NCI-H146 treated with DMSO at 0.1 percent for 48 hours (cell line): Measurements from ENCODE around the gene TMTC1.
"Not testable (repeated sequence)": the region's sequence is repeated elsewhere in the genome, so short reads cannot be mapped to it uniquely, and the experiment has no call there.

ENCODE experiments used
- DNase-seq: peaks from one replicate; lab custom pipeline; 2025; ENCODE audit not compliant: unreplicated experiment; lab: John Stamatoyannopoulos, UW

TMTC1 gene

GRCh38 chr12:29783773-29784666 is at the start of gene TMTC1:
TMTC1 (minus strand) TSS chr12:29783942; CDS start chr12:29783751, 191 bp downstream.
- DNase-seq = no peak

- DNase-seq = no peak
Observed at GRCh38 chr12:29831173-29831572, 47.4 kb upstream of the TMTC1 start.

- DNase-seq = no peak
Observed at GRCh38 chr12:29830391-29830790, 46.6 kb upstream of the TMTC1 start.

GRCh38 chr12:29818916-29819623 is 35.3 kb upstream of the TMTC1 start:
- no peak for DNase-seq

- DNase-seq = no peak
Observed at GRCh38 chr12:29816874-29817725, 33.4 kb upstream of the TMTC1 start.

- not testable (repeated sequence) for DNase-seq
Observed at GRCh38 chr12:29809616-29810361, 26.0 kb upstream of the TMTC1 start.

- DNase-seq = no peak
Observed at GRCh38 chr12:29807129-29807528, 23.4 kb upstream of the TMTC1 start.

- DNase-seq = no peak
Observed at GRCh38 chr12:29804019-29804418, 20.3 kb upstream of the TMTC1 start.

GRCh38 chr12:29799591-29799990 is 15.8 kb upstream of the TMTC1 start:
- DNase-seq = no peak

GRCh38 chr12:29797565-29798355 is 14.0 kb upstream of the TMTC1 start:
- DNase-seq = no peak

- no peak for DNase-seq
Observed at GRCh38 chr12:29796823-29797263, 13.1 kb upstream of the TMTC1 start.

- DNase-seq = no peak
Observed at GRCh38 chr12:29795715-29796114, 12.0 kb upstream of the TMTC1 start.

- no peak for DNase-seq
Observed at GRCh38 chr12:29794862-29795261, 11.1 kb upstream of the TMTC1 start.

GRCh38 chr12:29792853-29793252 is 9.1 kb upstream of the TMTC1 start:
- DNase-seq = no peak

GRCh38 chr12:29792132-29792531 is 8.4 kb upstream of the TMTC1 start:
- no peak for DNase-seq

GRCh38 chr12:29782871-29783772 is 620 bp downstream of the TMTC1 start:
- no peak for DNase-seq

GRCh38 chr12:29782285-29782870 is 1.4 kb downstream of the TMTC1 start:
- no peak for DNase-seq

GRCh38 chr12:29781705-29782266 is 2.0 kb downstream of the TMTC1 start:
- DNase-seq = no peak
